Fibroblast of lung (primary cell): ENCODE data around the gene SPATA33. TPM values are rescaled to one million over a fixed set of nuclear protein-coding genes. Genes with fewer than 3 reads are reported as not detected.

Experiments
- DNase-seq, 2 donors: peaks; one replicate each; pipeline versions ENCODE4 v3.0.0 to v3.0.0-alpha.2; 2010; ENCODE audit warnings: low read depth in 2 of 2
- H2AFZ ChIP-seq: 2 replicates; pipeline ENCODE4 v1.5.1; 2012; ENCODE audit warnings: low read length, control low read depth, inconsistent platforms
- H3K27ac ChIP-seq: 2 replicates; pipeline ENCODE4 v1.5.1; 2011; ENCODE audit warnings: low read length, control low read depth; ENCODE audit not compliant: insufficient read depth
- H3K27me3 ChIP-seq: 2 replicates; pipeline ENCODE4 v1.5.1; 2011; ENCODE audit warnings: mild to moderate bottlenecking, low read length; ENCODE audit not compliant: control insufficient read depth, insufficient read depth
- H3K36me3 ChIP-seq: 2 replicates; pipeline ENCODE4 v1.5.1; 2011; ENCODE audit warnings: low read length; ENCODE audit not compliant: control insufficient read depth, insufficient read depth
- H3K4me1 ChIP-seq: 2 replicates; pipeline ENCODE4 v1.5.1; 2011; ENCODE audit warnings: low read length; ENCODE audit not compliant: control insufficient read depth, insufficient read depth; ENCODE audit errors: extremely low read depth
- H3K4me2 ChIP-seq: 2 replicates; pipeline ENCODE4 v1.5.1; 2011; ENCODE audit warnings: low read length, control low read depth; ENCODE audit not compliant: insufficient read depth; ENCODE audit errors: extremely low read depth
- H3K4me3 ChIP-seq, 4 experiments: fragments of 200-600 bp in 1 of 4; sonication (generic) in 1 of 4; replicated peaks in 1 of 4; 2 replicates each; pipeline ENCODE4 v1.5.1; 2011 to 2016; ENCODE audit warnings: low read length in 4 of 4, low read depth in 3 of 4, mild to moderate bottlenecking in 3 of 4, control low read depth in 2 of 4, inconsistent platforms in 1 of 4, mixed read lengths in 1 of 4; ENCODE audit not compliant: insufficient read depth in 1 of 4; ENCODE audit errors: control extremely low read depth in 1 of 4
- H3K79me2 ChIP-seq: 2 replicates; pipeline ENCODE4 v1.5.1; 2012; ENCODE audit warnings: mild to moderate bottlenecking, low read length, inconsistent platforms; ENCODE audit not compliant: control insufficient read depth, insufficient read depth
- H3K9ac ChIP-seq: 2 replicates; pipeline ENCODE4 v1.5.1; 2011; ENCODE audit warnings: mild to moderate bottlenecking, low read length, control low read depth; ENCODE audit not compliant: insufficient read depth
- H3K9me3 ChIP-seq: 2 replicates; pipeline ENCODE4 v1.5.1; 2012; ENCODE audit warnings: low read depth, low read length; ENCODE audit not compliant: control insufficient read depth, insufficient read depth
- H4K20me1 ChIP-seq: 2 replicates; pipeline ENCODE4 v1.5.1; 2011; ENCODE audit warnings: low read length; ENCODE audit not compliant: control insufficient read depth, insufficient read depth; ENCODE audit errors: extremely low read depth
- EZH2 ChIP-seq: IDR thresholded peaks from 2 replicates; pipeline ENCODE4 v1.5.1; 2012; ENCODE audit warnings: low read length, control low read depth, mild to moderate bottlenecking; ENCODE audit errors: missing control alignments
- polyA plus RNA-seq, 2 donors: library from polyadenylated mRNA; depleted of rRNA in 1 of 2; stranded (reverse) in 1 of 2; unstranded in 1 of 2; fragments of >200 nt; gene quantifications; 2 replicates each; pipeline ENCODE4 v1.2.1, GENCODE V29; 2011 to 2012; ENCODE audit warnings: missing spikeins in 1 of 2
- total RNA-seq: library from RNA; depleted of rRNA; stranded (reverse); fragments of >200 nt; gene quantifications from 2 replicates; pipeline ENCODE4 v1.2.1, GENCODE V29; 2014
- TF ChIP-seq, protein P1 (sequence below), 2 donors: IDR thresholded peaks in 1 of 2; conservative IDR thresholded peaks in 1 of 2; 1 replicate in 1 of 2; 2 replicates in 1 of 2; pipeline ENCODE4 v1.5.1; 2011 to 2012; ENCODE audit warnings: low read length in 2 of 2, control low read depth in 1 of 2, inconsistent platforms in 1 of 2, low read depth in 1 of 2, mild to moderate bottlenecking in 1 of 2

SPATA33 gene
- total and polyA plus RNA-seq, 2 donors (not counting 1 experiment from before 2014, with no cell fraction given): 2.0 to 2.8 TPM

GRCh38 chr16:89623511-89624261 is 34.0 kb upstream of the SPATA33 start:
- no peak overlapping the region for H3K27ac ChIP-seq
- H2AFZ ChIP-seq: no peak overlapping the region
- no peaks in the 10 kb centered on the region for H3K79me2 ChIP-seq
- H3K4me2 ChIP-seq: no peak overlapping the region
- H3K27me3 ChIP-seq: peaks cover 13% of the 10 kb centered on the region
- H3K4me1 ChIP-seq: no peaks in the 10 kb centered on the region
- DNase-seq: no peak
- no peak for TF ChIP-seq EZH2
- TF ChIP-seq, protein P1, sequence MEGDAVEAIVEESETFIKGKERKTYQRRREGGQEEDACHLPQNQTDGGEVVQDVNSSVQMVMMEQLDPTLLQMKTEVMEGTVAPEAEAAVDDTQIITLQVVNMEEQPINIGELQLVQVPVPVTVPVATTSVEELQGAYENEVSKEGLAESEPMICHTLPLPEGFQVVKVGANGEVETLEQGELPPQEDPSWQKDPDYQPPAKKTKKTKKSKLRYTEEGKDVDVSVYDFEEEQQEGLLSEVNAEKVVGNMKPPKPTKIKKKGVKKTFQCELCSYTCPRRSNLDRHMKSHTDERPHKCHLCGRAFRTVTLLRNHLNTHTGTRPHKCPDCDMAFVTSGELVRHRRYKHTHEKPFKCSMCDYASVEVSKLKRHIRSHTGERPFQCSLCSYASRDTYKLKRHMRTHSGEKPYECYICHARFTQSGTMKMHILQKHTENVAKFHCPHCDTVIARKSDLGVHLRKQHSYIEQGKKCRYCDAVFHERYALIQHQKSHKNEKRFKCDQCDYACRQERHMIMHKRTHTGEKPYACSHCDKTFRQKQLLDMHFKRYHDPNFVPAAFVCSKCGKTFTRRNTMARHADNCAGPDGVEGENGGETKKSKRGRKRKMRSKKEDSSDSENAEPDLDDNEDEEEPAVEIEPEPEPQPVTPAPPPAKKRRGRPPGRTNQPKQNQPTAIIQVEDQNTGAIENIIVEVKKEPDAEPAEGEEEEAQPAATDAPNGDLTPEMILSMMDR (conservative IDR thresholded peaks at IDR 0.05 in 1 of 2, IDR thresholded peaks at IDR 0.05 in 1 of 2; ENCODE audit: low read depth in 1 of 2, low read length in 2 of 2): no peak
- no peak overlapping the region for H3K9ac ChIP-seq
- H3K9me3 ChIP-seq: no peaks in the 10 kb centered on the region
- no peaks in the 10 kb centered on the region for H4K20me1 ChIP-seq
- no peak overlapping the region for H3K4me3 ChIP-seq
- H3K36me3 ChIP-seq: no peaks in the 10 kb centered on the region

DNA sequence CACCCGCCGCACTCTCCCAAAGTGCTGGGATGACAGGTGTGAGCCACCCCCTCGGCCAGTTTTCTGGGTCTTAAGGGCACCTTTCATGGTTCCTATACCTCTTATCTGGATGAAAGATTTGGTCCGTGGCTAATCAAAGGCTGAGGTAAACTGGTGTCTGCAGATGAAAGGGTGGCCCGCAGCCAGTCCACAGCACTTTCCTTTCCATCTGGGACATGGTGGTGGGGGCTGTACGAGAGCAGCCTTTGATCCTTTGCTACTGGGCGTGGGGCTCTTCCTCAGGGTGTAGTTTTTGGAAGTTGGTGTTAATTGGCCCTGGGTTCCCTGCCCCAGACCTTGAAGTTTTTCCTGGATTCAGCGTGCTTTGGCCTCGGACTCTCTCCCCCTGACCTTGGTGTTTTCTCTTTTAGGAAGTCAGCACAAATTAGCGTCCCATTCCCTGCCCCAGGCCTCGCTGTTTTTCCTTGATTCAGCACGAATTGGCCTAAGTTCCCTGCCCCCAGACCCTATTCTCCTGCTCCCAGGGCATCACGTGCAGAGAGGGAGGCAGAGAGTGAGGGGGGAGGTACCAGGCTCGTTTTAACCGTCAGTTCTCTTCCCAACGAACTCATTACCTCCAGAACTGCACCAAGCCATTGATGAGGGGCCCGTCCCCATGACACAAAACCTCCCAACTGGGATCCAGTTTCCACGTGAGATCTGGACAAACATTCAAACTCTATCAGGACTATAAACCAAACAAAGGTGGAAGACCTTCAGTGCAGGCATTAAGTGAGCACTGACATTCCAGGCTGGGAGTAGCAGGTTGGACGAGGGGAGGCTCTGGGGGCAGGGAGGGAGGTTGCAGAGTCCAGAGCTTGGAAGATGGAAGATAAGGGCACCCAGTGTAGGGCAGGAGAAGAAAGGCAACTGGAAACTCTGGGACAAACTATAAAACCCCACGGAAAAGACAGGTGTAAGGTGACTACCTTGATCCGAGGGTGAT is 32.6 kb upstream of the SPATA33 start:
- no peak for DNase-seq
- Histone ChIP-seq H3K4me3 (no peak overlapping the region), H2AFZ (no peak overlapping the region), H3K4me2 (no peak overlapping the region), H3K9me3 (no peaks in the 10 kb centered on the region), H3K4me1 (no peaks in the 10 kb centered on the region), H3K9ac (no peak overlapping the region), H3K36me3 (no peaks in the 10 kb centered on the region), H3K27me3 (peaks cover 13% of the 10 kb centered on the region), H4K20me1 (no peaks in the 10 kb centered on the region), H3K27ac (no peak overlapping the region), H3K79me2 (no peaks in the 10 kb centered on the region)
- TF ChIP-seq, protein P1 (conservative IDR thresholded peaks at IDR 0.05 in 1 of 2, IDR thresholded peaks at IDR 0.05 in 1 of 2; ENCODE audit: low read depth in 1 of 2, low read length in 2 of 2): no peak
- TF ChIP-seq EZH2: no peak
